Panc1 (cell line): ENCODE measurements around the gene DLG3. TPM values are rescaled to one million over a fixed set of nuclear protein-coding genes. Genes with fewer than 3 reads are reported as not detected.

Experiments
- ATAC-seq: fragments of 200-7000 bp; cut with Tn5 transposase; 2 replicates; pipeline ENCODE4 v1.9.1; 2020; ENCODE audit warnings: mild to moderate bottlenecking, moderate library complexity
- BruUV-seq: library from RNA; stranded (reverse); fragments of 400-500 nt; replicated peaks from 2 replicates; lab custom pipeline; 2021; lab: Mats Ljungman, UMichigan
- CTCF ChIA-PET: fragments of 300-600 bp; sonication (Branson Sonifier 250); formaldehyde crosslinking; loops from one replicate; lab custom pipeline; 2022; ENCODE audit warnings: antibody characterized with exemption; lab: Charles Lee
- POLR2A ChIA-PET: fragments of 300-600 bp; sonication (Branson Sonifier 250); formaldehyde crosslinking; loops from one replicate; lab custom pipeline; 2022; ENCODE audit warnings: antibody characterized with exemption; lab: Charles Lee
- DNase-seq: peaks from one replicate; pipeline ENCODE4 v3.0.0-alpha.2; 2010; ENCODE audit warnings: low read depth, low spot score
- H3K27ac ChIP-seq: 2 replicates; pipeline ENCODE4 v1.5.1; 2011; ENCODE audit warnings: mild to moderate bottlenecking, low read length, inconsistent platforms
- H3K27me3 ChIP-seq: fragments of 200-500 bp; sonication (Bioruptor generic); 2 replicates; pipeline ENCODE4 v1.6.0; 2014; ENCODE audit warnings: low read length, inconsistent platforms; ENCODE audit not compliant: control insufficient read depth, insufficient read depth
- H3K36me3 ChIP-seq: fragments of 200-500 bp; sonication (Bioruptor generic); 2 replicates; pipeline ENCODE4 v1.5.1; 2014; ENCODE audit warnings: inconsistent platforms, mild to moderate bottlenecking, low read length, moderate library complexity; ENCODE audit not compliant: control insufficient read depth, insufficient read depth
- H3K4me1 ChIP-seq: 2 replicates; pipeline ENCODE4 v1.5.1; 2011; ENCODE audit warnings: inconsistent platforms, mild to moderate bottlenecking, low read length, moderate library complexity; ENCODE audit not compliant: control insufficient read depth, insufficient read depth
- H3K4me3 ChIP-seq, 2 experiments: 2 replicates each; pipeline ENCODE4 v1.5.1; 2011 to 2012; ENCODE audit warnings: low read depth in 2 of 2, low read length in 2 of 2, mild to moderate bottlenecking in 2 of 2, inconsistent platforms in 1 of 2, moderate library complexity in 1 of 2
- H3K9me3 ChIP-seq: fragments of 200-500 bp; sonication (Bioruptor generic); 2 replicates; pipeline ENCODE4 v1.5.1; 2014; ENCODE audit warnings: low read depth, mild to moderate bottlenecking, inconsistent platforms, low read length, moderate library complexity; ENCODE audit not compliant: control insufficient read depth, insufficient read depth
- POLR2AphosphoS5 ChIP-seq: IDR thresholded peaks from 2 replicates; pipeline ENCODE4 v1.6.1; 2012; ENCODE audit warnings: mild to moderate bottlenecking, low read depth, low read length, moderate library complexity
- SIN3A ChIP-seq: IDR thresholded peaks from 2 replicates; pipeline ENCODE4 v1.6.1; 2012; ENCODE audit warnings: low read depth, mild to moderate bottlenecking, low read length, moderate library complexity, borderline replicate concordance; ENCODE audit not compliant: insufficient read depth
- TCF7L2 ChIP-seq: IDR thresholded peaks from 2 replicates; pipeline ENCODE4 v1.6.1; 2011; ENCODE audit warnings: mild to moderate bottlenecking, low read depth, low read length, inconsistent platforms
- in situ Hi-C: cut with HindIII; loops from 2 replicates; pipeline ENCODE4 v1.10.0; 2016; ENCODE audit warnings: low sequenced_read_pairs, low pct_unique_long_range_greater_than_20kb
- intact Hi-C: fragments of 100-400 bp; cut with micrococcal nuclease; formaldehyde crosslinking; loops from one replicate; pipeline ENCODE4 v1.10.0; 2022; ENCODE audit not compliant: unreplicated experiment
- total RNA-seq: library from RNA; stranded (reverse); gene quantifications from one replicate; pipeline ENCODE4 v1.2.1, GENCODE V29; 2021; ENCODE audit not compliant: unreplicated experiment
- TF ChIP-seq, protein P1 (sequence below): fragments of 450-650 bp; IDR thresholded peaks from 2 replicates; pipeline ENCODE4 v1.5.1; 2017; ENCODE audit warnings: mild to moderate bottlenecking
- TF ChIP-seq, protein P2 (sequence below), 2 experiments: IDR thresholded peaks; 2 replicates each; pipeline ENCODE4 v1.6.1; 2011 to 2012; ENCODE audit warnings: low read depth in 2 of 2, control low read depth in 1 of 2, low read length in 1 of 2, mild to moderate bottlenecking in 1 of 2, moderate library complexity in 1 of 2; ENCODE audit not compliant: insufficient read depth in 1 of 2

The DLG3 gene
- total RNA-seq, 1 experiment from 2014 or later, result 3.0 TPM

DNA sequence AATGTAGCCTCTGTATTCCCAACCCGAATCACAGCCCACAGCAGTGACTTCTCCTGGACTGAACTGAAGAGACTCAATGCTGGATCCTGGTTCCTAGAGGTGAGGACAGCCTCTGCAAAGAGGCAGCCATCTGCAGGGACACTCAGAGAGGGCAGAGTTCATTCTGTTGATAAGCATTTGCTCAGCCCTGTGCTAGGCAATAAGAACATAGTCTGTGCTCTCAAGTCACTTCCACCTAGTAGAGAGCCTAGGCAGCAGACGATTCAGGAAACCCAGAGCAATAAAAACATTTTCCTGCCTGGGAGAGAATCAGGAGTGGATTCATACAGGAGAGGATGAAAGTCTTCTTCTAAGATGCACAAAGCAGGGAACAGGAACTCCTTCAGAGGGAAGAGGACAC is 17.3 kb upstream of the DLG3 start:
- TF ChIP-seq TCF7L2 (no peak), SIN3A (no peak), POLR2AphosphoS5 (no peak)
- TF ChIP-seq, protein P1, sequence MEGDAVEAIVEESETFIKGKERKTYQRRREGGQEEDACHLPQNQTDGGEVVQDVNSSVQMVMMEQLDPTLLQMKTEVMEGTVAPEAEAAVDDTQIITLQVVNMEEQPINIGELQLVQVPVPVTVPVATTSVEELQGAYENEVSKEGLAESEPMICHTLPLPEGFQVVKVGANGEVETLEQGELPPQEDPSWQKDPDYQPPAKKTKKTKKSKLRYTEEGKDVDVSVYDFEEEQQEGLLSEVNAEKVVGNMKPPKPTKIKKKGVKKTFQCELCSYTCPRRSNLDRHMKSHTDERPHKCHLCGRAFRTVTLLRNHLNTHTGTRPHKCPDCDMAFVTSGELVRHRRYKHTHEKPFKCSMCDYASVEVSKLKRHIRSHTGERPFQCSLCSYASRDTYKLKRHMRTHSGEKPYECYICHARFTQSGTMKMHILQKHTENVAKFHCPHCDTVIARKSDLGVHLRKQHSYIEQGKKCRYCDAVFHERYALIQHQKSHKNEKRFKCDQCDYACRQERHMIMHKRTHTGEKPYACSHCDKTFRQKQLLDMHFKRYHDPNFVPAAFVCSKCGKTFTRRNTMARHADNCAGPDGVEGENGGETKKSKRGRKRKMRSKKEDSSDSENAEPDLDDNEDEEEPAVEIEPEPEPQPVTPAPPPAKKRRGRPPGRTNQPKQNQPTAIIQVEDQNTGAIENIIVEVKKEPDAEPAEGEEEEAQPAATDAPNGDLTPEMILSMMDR, result no peak
- TF ChIP-seq, protein P2, sequence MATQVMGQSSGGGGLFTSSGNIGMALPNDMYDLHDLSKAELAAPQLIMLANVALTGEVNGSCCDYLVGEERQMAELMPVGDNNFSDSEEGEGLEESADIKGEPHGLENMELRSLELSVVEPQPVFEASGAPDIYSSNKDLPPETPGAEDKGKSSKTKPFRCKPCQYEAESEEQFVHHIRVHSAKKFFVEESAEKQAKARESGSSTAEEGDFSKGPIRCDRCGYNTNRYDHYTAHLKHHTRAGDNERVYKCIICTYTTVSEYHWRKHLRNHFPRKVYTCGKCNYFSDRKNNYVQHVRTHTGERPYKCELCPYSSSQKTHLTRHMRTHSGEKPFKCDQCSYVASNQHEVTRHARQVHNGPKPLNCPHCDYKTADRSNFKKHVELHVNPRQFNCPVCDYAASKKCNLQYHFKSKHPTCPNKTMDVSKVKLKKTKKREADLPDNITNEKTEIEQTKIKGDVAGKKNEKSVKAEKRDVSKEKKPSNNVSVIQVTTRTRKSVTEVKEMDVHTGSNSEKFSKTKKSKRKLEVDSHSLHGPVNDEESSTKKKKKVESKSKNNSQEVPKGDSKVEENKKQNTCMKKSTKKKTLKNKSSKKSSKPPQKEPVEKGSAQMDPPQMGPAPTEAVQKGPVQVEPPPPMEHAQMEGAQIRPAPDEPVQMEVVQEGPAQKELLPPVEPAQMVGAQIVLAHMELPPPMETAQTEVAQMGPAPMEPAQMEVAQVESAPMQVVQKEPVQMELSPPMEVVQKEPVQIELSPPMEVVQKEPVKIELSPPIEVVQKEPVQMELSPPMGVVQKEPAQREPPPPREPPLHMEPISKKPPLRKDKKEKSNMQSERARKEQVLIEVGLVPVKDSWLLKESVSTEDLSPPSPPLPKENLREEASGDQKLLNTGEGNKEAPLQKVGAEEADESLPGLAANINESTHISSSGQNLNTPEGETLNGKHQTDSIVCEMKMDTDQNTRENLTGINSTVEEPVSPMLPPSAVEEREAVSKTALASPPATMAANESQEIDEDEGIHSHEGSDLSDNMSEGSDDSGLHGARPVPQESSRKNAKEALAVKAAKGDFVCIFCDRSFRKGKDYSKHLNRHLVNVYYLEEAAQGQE (IDR thresholded peaks at IDR 0.05; ENCODE audit: insufficient read depth in 1 of 2, low read depth in 2 of 2, low read length in 1 of 2), result no peak
- no peak for DNase-seq
- Histone ChIP-seq H3K9me3 (no peaks in the 10 kb centered on the region), H3K4me3 (no peak overlapping the region), H3K27me3 (no peaks in the 10 kb centered on the region), H3K4me1 (no peaks in the 10 kb centered on the region), H3K27ac (no peak overlapping the region), H3K36me3 (no peaks in the 10 kb centered on the region)
- in situ Hi-C loops (no loop called here), intact Hi-C loops (no loop called here)
- CTCF ChIA-PET, result no interaction called here
- POLR2A ChIA-PET, result no interaction called here
- BruUV-seq, result no TSS peak
- ATAC-seq, result no peak

DNA sequence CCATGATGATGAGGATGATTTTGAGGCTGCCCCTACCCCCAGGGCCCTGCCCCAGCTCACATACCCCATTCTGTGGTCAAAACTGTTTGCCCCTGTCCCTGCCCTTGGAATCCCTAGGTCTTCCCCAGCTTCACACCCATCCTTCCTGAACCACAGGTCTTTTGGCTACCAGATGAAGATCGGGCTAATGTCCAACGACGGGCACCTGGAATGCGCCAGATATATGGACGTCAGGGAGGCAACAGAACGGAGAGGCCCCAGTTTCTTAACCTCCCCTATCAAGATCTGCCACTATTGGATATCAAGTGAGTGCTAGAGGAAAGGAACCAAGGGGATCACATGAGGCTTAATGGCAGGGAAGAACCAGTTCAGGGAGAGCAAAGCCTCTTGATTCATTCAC is 14.9 kb upstream of the DLG3 start:
- no peak for DNase-seq
- POLR2A ChIA-PET, result no interaction called here
- intact Hi-C loops (no loop called here), in situ Hi-C loops (no loop called here)
- no peak for ATAC-seq
- Histone ChIP-seq H3K4me1 (peaks cover 4% of the 10 kb centered on the region; the same call in 1 of the 2 replicates), H3K9me3 (no peaks in the 10 kb centered on the region), H3K27me3 (no peaks in the 10 kb centered on the region), H3K36me3 (no peaks in the 10 kb centered on the region), H3K27ac (no peak overlapping the region), H3K4me3 (no peak overlapping the region)
- CTCF ChIA-PET, result no interaction called here
- no peak for TF ChIP-seq SIN3A
- no peak for TF ChIP-seq TCF7L2
- TF ChIP-seq, protein P2 (IDR thresholded peaks at IDR 0.05; ENCODE audit: insufficient read depth in 1 of 2, low read depth in 2 of 2, low read length in 1 of 2), result no peak
- no peak for TF ChIP-seq POLR2AphosphoS5
- TF ChIP-seq, protein P1, result no peak
- BruUV-seq, result no TSS peak
